B cell (primary cell): ENCODE data around the gene WNK1. TPM values are rescaled to one million over a fixed set of nuclear protein-coding genes. Genes with fewer than 3 reads are reported as not detected.

Experiments
- ATAC-seq: fragments of 200-7000 bp; cut with Tn5 transposase; one replicate; pipeline ENCODE4 v1.10.0; 2021; ENCODE audit warnings: low read depth, mild to moderate bottlenecking, moderate number of reproducible peaks, moderate library complexity
- CTCF ChIA-PET: fragments of 350-600 bp; sonication (Branson Sonifier 250); formaldehyde crosslinking; loops from one replicate; lab custom pipeline; 2021; ENCODE audit warnings: antibody characterized with exemption, inconsistent platforms; lab: Charles Lee
- POLR2A ChIA-PET: fragments of 350-600 bp; sonication (Branson Sonifier 250); formaldehyde crosslinking; loops from one replicate; lab custom pipeline; 2021; ENCODE audit warnings: antibody characterized with exemption; lab: Charles Lee
- DNase-seq: peaks from one replicate; pipeline ENCODE4 v3.0.0; 2013
- H2AFZ ChIP-seq: 2 replicates; pipeline ENCODE4 v1.6.1; 2012; ENCODE audit warnings: mild to moderate bottlenecking, low read depth, low read length; ENCODE audit not compliant: insufficient read depth, poor library complexity, severe bottlenecking
- H3K27ac ChIP-seq, 2 donors: 1 replicate in 1 of 2; 2 replicates in 1 of 2; pipeline ENCODE4 v1.5.1; 2012 to 2013; ENCODE audit warnings: low read length in 2 of 2, mild to moderate bottlenecking in 2 of 2, moderate library complexity in 1 of 2
- H3K27me3 ChIP-seq, 4 experiments: fragments of 200-600 bp in 1 of 4; sonication (generic) in 1 of 4; replicated peaks in 1 of 4; 1 replicate in 2 of 4; 2 replicates in 2 of 4; pipeline versions ENCODE4 v1.6.1 to v1.7.0; 2013 to 2016; ENCODE audit warnings: low read length in 3 of 4, mild to moderate bottlenecking in 2 of 4, mixed read lengths in 1 of 4, moderate library complexity in 1 of 4; ENCODE audit not compliant: insufficient read depth in 4 of 4, control insufficient read depth in 3 of 4; ENCODE audit errors: control extremely low read depth in 1 of 4
- H3K36me3 ChIP-seq, 2 experiments: replicated peaks in 1 of 2; 1 replicate in 1 of 2; 2 replicates in 1 of 2; pipeline versions ENCODE4 v1.6.1 to v1.7.1; 2013; ENCODE audit warnings: low read length in 1 of 2; ENCODE audit not compliant: insufficient read depth in 2 of 2, control insufficient read depth in 1 of 2; ENCODE audit errors: control extremely low read depth in 1 of 2, extremely low read depth in 1 of 2
- H3K4me1 ChIP-seq, 2 donors: fragments of 200-600 bp in 1 of 2; sonication (generic) in 1 of 2; 1 replicate in 1 of 2; 2 replicates in 1 of 2; pipeline versions ENCODE4 v1.5.1 to v1.6.1; 2013 to 2017; ENCODE audit warnings: low read length in 2 of 2; ENCODE audit not compliant: control insufficient read depth in 2 of 2, insufficient read depth in 2 of 2
- H3K4me2 ChIP-seq: replicated peaks from 2 replicates; pipeline ENCODE3; 2012; ENCODE audit warnings: mild to moderate bottlenecking, low read depth, low read length; ENCODE audit not compliant: poor library complexity, severe bottlenecking
- H3K4me3 ChIP-seq, 5 experiments: fragments of 200-600 bp in 1 of 5; sonication (generic) in 1 of 5; 1 replicate in 3 of 5; 2 replicates in 2 of 5; pipeline versions ENCODE4 v1.5.1 to v1.7.0; 2011 to 2016; ENCODE audit warnings: low read length in 4 of 5, mild to moderate bottlenecking in 4 of 5, low read depth in 2 of 5, control low read depth in 1 of 5, moderate library complexity in 1 of 5; ENCODE audit not compliant: insufficient read depth in 1 of 5; ENCODE audit errors: control extremely low read depth in 1 of 5, extremely low read depth in 1 of 5
- H3K79me2 ChIP-seq: fragments of 200-600 bp; sonication (generic); one replicate; pipeline ENCODE4 v1.6.0; 2016; ENCODE audit warnings: low read length; ENCODE audit not compliant: control insufficient read depth, insufficient read depth
- H3K9ac ChIP-seq: fragments of 200-600 bp; sonication (generic); 2 replicates; pipeline ENCODE4 v1.6.1; 2017; ENCODE audit warnings: mild to moderate bottlenecking, low read length, moderate library complexity
- H3K9me3 ChIP-seq, 3 donors: one replicate each; pipeline versions ENCODE4 v1.6.1 to v1.7.1; 2013; ENCODE audit warnings: low read length in 2 of 3; ENCODE audit not compliant: control insufficient read depth in 2 of 3, insufficient read depth in 1 of 3; ENCODE audit errors: control extremely low read depth in 1 of 3
- H4K20me1 ChIP-seq: 2 replicates; pipeline ENCODE4 v1.6.0; 2012; ENCODE audit warnings: mild to moderate bottlenecking, low read length; ENCODE audit not compliant: insufficient read depth, control insufficient read depth, poor library complexity, severe bottlenecking
- H3K27ac Mint-ChIP-seq: one replicate; pipeline ENCODE4 v1.8.0; 2021; ENCODE audit warnings: mixed read lengths
- H3K27me3 Mint-ChIP-seq: one replicate; pipeline ENCODE4 v1.8.0; 2021; ENCODE audit warnings: mixed read lengths
- H3K4me1 Mint-ChIP-seq: one replicate; pipeline ENCODE4 v1.8.0; 2021; ENCODE audit warnings: mixed read lengths
- H3K4me3 Mint-ChIP-seq: one replicate; pipeline ENCODE4 v1.8.0; 2021; ENCODE audit warnings: mixed read lengths
- H3K9me3 Mint-ChIP-seq: one replicate; pipeline ENCODE4 v1.8.0; 2022; ENCODE audit warnings: mixed read lengths; ENCODE audit not compliant: insufficient read depth
- CTCF ChIP-seq: fragments of 200-600 bp; IDR thresholded peaks from one replicate; pipeline ENCODE4 v1.8.0; 2022; ENCODE audit warnings: antibody characterized with exemption, mild to moderate bottlenecking
- EZH2 ChIP-seq: IDR thresholded peaks from 2 replicates; pipeline ENCODE4 v1.6.1; 2012; ENCODE audit warnings: borderline replicate concordance, low read depth, mild to moderate bottlenecking, moderate library complexity, low read length; ENCODE audit not compliant: insufficient read depth, poor library complexity, severe bottlenecking
- WGBS: methylation state at CpG from one replicate; pipeline ENCODE4 v1.1.5; 2013; ENCODE audit warnings: missing lambda C conversion rate; ENCODE audit not compliant: insufficient coverage; 5-methylcytosine and 5-hydroxymethylcytosine counted together
- intact Hi-C: fragments of 100-400 bp; cut with micrococcal nuclease; formaldehyde crosslinking; loops from one replicate; pipeline ENCODE4 v1.10.0; 2022
- polyA plus RNA-seq: library from polyadenylated mRNA; depleted of rRNA; stranded (reverse); fragments of >200 nt; gene quantifications from 2 replicates; pipeline ENCODE4 v1.2.3, GENCODE V29; 2012
- total RNA-seq, 2 donors: library from RNA; stranded (reverse); fragments of 120-200 nt in 1 of 2; gene quantifications; 1 replicate in 1 of 2; 2 replicates in 1 of 2; pipeline versions ENCODE4 v1.2.3 to v1.2.4, GENCODE V29; 2013 to 2022

The WNK1 gene
- total and polyA plus RNA-seq, 2 donors (not counting 1 experiment from before 2014, with no cell fraction given), result 43.9 to 188 TPM

GRCh38 chr12:713281-713875 lies 39.0 kb upstream of the WNK1 start:
- no peak for DNase-seq
- CTCF ChIA-PET, result interaction anchor here (1.2 to 1.5 kb wide), 2 partner anchors 27 to 137 kb away, joined by 3 read pairs; no protein-coding TSS in a partner anchor

More at GRCh38 chr12:713281-713875, 39.0 kb upstream of the WNK1 start:
- no peak overlapping the region for H3K4me3 Mint-ChIP-seq
- no peaks in the 10 kb centered on the region for H3K36me3 ChIP-seq
- no peak overlapping the region for H3K27ac ChIP-seq
- H3K79me2 ChIP-seq, result no peaks in the 10 kb centered on the region
- no peak overlapping the region for H3K9ac ChIP-seq
- H3K27me3 ChIP-seq, result no peaks in the 10 kb centered on the region
- no peaks in the 10 kb centered on the region for H3K9me3 Mint-ChIP-seq
- H3K4me1 Mint-ChIP-seq, result peaks cover 3% of the 10 kb centered on the region
- no peak overlapping the region for H3K4me3 ChIP-seq
- no peak for ATAC-seq
- no peak overlapping the region for H3K4me2 ChIP-seq
- POLR2A ChIA-PET, result interaction anchor here (0.6 kb wide), 1 partner anchor 15 kb away, joined by 3 read pairs; no protein-coding TSS in a partner anchor
- H3K27me3 Mint-ChIP-seq, result no peaks in the 10 kb centered on the region
- H3K27ac Mint-ChIP-seq, result no peak overlapping the region
- TF ChIP-seq CTCF, result no peak
- no peak for TF ChIP-seq EZH2
- 98% methylated on average over 6 of the region's 9 CpGs for WGBS
- H4K20me1 ChIP-seq, result no peaks in the 10 kb centered on the region
- H3K4me1 ChIP-seq, result no peaks in the 10 kb centered on the region
- H2AFZ ChIP-seq, result no peak overlapping the region
- intact Hi-C loops, result no loop called here
- peaks cover 0 to 2% (median 0%) of the 10 kb centered on the region in 3 donors for H3K9me3 ChIP-seq
